ENCODE results near the gene DOK6. TPM values are rescaled to one million over a fixed set of nuclear protein-coding genes. Genes with fewer than 3 reads are reported as not detected.

Gene DOK6
- total RNA-seq, 1 donor = 3.6 TPM

GRCh38 chr18:69414184-69414583 lies 13.5 kb downstream of the DOK6 start:
- Histone ChIP-seq H4K20me1 (ENCODE audit: insufficient read depth, low read length) (no peaks in the 10 kb centered on the region), H3K27ac (ENCODE audit: low read depth, low read length) (no peak overlapping the region), H3K36me3 (ENCODE audit: insufficient read depth, low read length) (no peaks in the 10 kb centered on the region), H2AFZ (ENCODE audit: low read length) (no peak overlapping the region), H3K4me1 (ENCODE audit: insufficient read depth, low read length) (no peaks in the 10 kb centered on the region), H3K79me2 (ENCODE audit: insufficient read depth, low read length) (no peaks in the 10 kb centered on the region), H3K27me3 (ENCODE audit: insufficient read depth, low read length) (no peaks in the 10 kb centered on the region), H3K4me2 (ENCODE audit: insufficient read depth, low read length) (no peak overlapping the region), H3K9me3 (ENCODE audit: low read depth, low read length) (no peaks in the 10 kb centered on the region), H3K4me3 (ENCODE audit: insufficient read depth, low read length) (no peak overlapping the region)
- no peak for TF ChIP-seq CTCF (IDR thresholded peaks at IDR 0.05; ENCODE audit: extremely low read depth, low read depth, low read length)
- DNase-seq (ENCODE audit: insufficient read length, low spot score, missing footprints) = no peak

GRCh38 chr18:69432847-69433246 lies 32.2 kb downstream of the DOK6 start:
- Histone ChIP-seq H3K4me1 (ENCODE audit: insufficient read depth, low read length) (no peaks in the 10 kb centered on the region), H3K27ac (ENCODE audit: low read depth, low read length) (no peak overlapping the region), H2AFZ (ENCODE audit: low read length) (no peak overlapping the region), H3K4me3 (ENCODE audit: insufficient read depth, low read length) (no peak overlapping the region), H3K27me3 (ENCODE audit: insufficient read depth, low read length) (no peaks in the 10 kb centered on the region), H3K79me2 (ENCODE audit: insufficient read depth, low read length) (no peaks in the 10 kb centered on the region), H3K36me3 (ENCODE audit: insufficient read depth, low read length) (no peaks in the 10 kb centered on the region), H3K4me2 (ENCODE audit: insufficient read depth, low read length) (no peak overlapping the region), H3K9me3 (ENCODE audit: low read depth, low read length) (no peaks in the 10 kb centered on the region), H4K20me1 (ENCODE audit: insufficient read depth, low read length) (no peaks in the 10 kb centered on the region)
- TF ChIP-seq CTCF (IDR thresholded peaks at IDR 0.05; ENCODE audit: extremely low read depth, low read depth, low read length) = no peak
- no peak for DNase-seq (ENCODE audit: insufficient read length, low spot score, missing footprints)

- H3K4me3 ChIP-seq (ENCODE audit: insufficient read depth, low read length) = no peak overlapping the region
- no peak overlapping the region for H3K4me2 ChIP-seq (ENCODE audit: insufficient read depth, low read length)
- TF ChIP-seq CTCF (IDR thresholded peaks at IDR 0.05; ENCODE audit: extremely low read depth, low read depth, low read length) = no peak
- H3K27ac ChIP-seq (ENCODE audit: low read depth, low read length) = no peak overlapping the region
- no peaks in the 10 kb centered on the region for H3K9me3 ChIP-seq (ENCODE audit: low read depth, low read length)
- no peaks in the 10 kb centered on the region for H3K27me3 ChIP-seq (ENCODE audit: insufficient read depth, low read length)
- H3K79me2 ChIP-seq (ENCODE audit: insufficient read depth, low read length) = no peaks in the 10 kb centered on the region
- no peak overlapping the region for H2AFZ ChIP-seq (ENCODE audit: low read length)
- no peaks in the 10 kb centered on the region for H3K4me1 ChIP-seq (ENCODE audit: insufficient read depth, low read length)
- no peak for DNase-seq (ENCODE audit: insufficient read length, low spot score, missing footprints)
- no peaks in the 10 kb centered on the region for H3K36me3 ChIP-seq (ENCODE audit: insufficient read depth, low read length)
- no peaks in the 10 kb centered on the region for H4K20me1 ChIP-seq (ENCODE audit: insufficient read depth, low read length)
Measured at GRCh38 chr18:69435000-69435399, 34.3 kb downstream of the DOK6 start.

GRCh38 chr18:69444221-69444620 lies 43.5 kb downstream of the DOK6 start:
- no peak overlapping the region for H3K4me2 ChIP-seq (ENCODE audit: insufficient read depth, low read length)
- H2AFZ ChIP-seq (ENCODE audit: low read length) = no peak overlapping the region
- H3K36me3 ChIP-seq (ENCODE audit: insufficient read depth, low read length) = no peaks in the 10 kb centered on the region
- no peak for TF ChIP-seq CTCF (IDR thresholded peaks at IDR 0.05; ENCODE audit: extremely low read depth, low read depth, low read length)
- no peak overlapping the region for H3K27ac ChIP-seq (ENCODE audit: low read depth, low read length)
- H3K9me3 ChIP-seq (ENCODE audit: low read depth, low read length) = no peaks in the 10 kb centered on the region
- H3K79me2 ChIP-seq (ENCODE audit: insufficient read depth, low read length) = no peaks in the 10 kb centered on the region
- no peak overlapping the region for H3K4me3 ChIP-seq (ENCODE audit: insufficient read depth, low read length)
- H3K4me1 ChIP-seq (ENCODE audit: insufficient read depth, low read length) = no peaks in the 10 kb centered on the region
- no peak for DNase-seq (ENCODE audit: insufficient read length, low spot score, missing footprints)
- H3K27me3 ChIP-seq (ENCODE audit: insufficient read depth, low read length) = no peaks in the 10 kb centered on the region
- H4K20me1 ChIP-seq (ENCODE audit: insufficient read depth, low read length) = no peaks in the 10 kb centered on the region

All from osteoblast (primary cell).